Measurements from ENCODE around the gene TMEM150C.

Gene TMEM150C

GRCh38 chr4:82599336-82599735, 37.5 kb upstream of the TMEM150C start:
- DNase-seq (ENCODE audit: low read depth): no peak
- no peak overlapping the region for H3K4me3 ChIP-seq (ENCODE audit: control insufficient read depth, low read depth, low read length)
- no peak for TF ChIP-seq CTCF (conservative IDR thresholded peaks at IDR 0.05; ENCODE audit: control insufficient read depth, insufficient read depth, low read depth, low read length)

GRCh38 chr4:82594456-82594855, 32.7 kb upstream of the TMEM150C start:
- H3K4me3 ChIP-seq (ENCODE audit: control insufficient read depth, low read depth, low read length): no peak overlapping the region
- DNase-seq (ENCODE audit: low read depth): no peak
- no peak for TF ChIP-seq CTCF (conservative IDR thresholded peaks at IDR 0.05; ENCODE audit: control insufficient read depth, insufficient read depth, low read depth, low read length)

GRCh38 chr4:82593411-82593810, 31.6 kb upstream of the TMEM150C start:
- TF ChIP-seq CTCF (conservative IDR thresholded peaks at IDR 0.05; ENCODE audit: control insufficient read depth, insufficient read depth, low read depth, low read length): no peak
- H3K4me3 ChIP-seq (ENCODE audit: control insufficient read depth, low read depth, low read length): no peak overlapping the region
- no peak for DNase-seq (ENCODE audit: low read depth)

- no peak for TF ChIP-seq CTCF (conservative IDR thresholded peaks at IDR 0.05; ENCODE audit: control insufficient read depth, insufficient read depth, low read depth, low read length)
- H3K4me3 ChIP-seq (ENCODE audit: control insufficient read depth, low read depth, low read length): no peak overlapping the region
- DNase-seq (ENCODE audit: low read depth): no peak
Measured at GRCh38 chr4:82592639-82593038, 30.9 kb upstream of the TMEM150C start.

- H3K4me3 ChIP-seq (ENCODE audit: control insufficient read depth, low read depth, low read length): no peak overlapping the region
- no peak for TF ChIP-seq CTCF (conservative IDR thresholded peaks at IDR 0.05; ENCODE audit: control insufficient read depth, insufficient read depth, low read depth, low read length)
- DNase-seq (ENCODE audit: low read depth): no peak
Measured at GRCh38 chr4:82591592-82591991, 29.8 kb upstream of the TMEM150C start.

- no peak overlapping the region for H3K4me3 ChIP-seq (ENCODE audit: control insufficient read depth, low read depth, low read length)
- DNase-seq (ENCODE audit: low read depth): no peak
- TF ChIP-seq CTCF (conservative IDR thresholded peaks at IDR 0.05; ENCODE audit: control insufficient read depth, insufficient read depth, low read depth, low read length): no peak
Measured at GRCh38 chr4:82589756-82590155, 28.0 kb upstream of the TMEM150C start.

GRCh38 chr4:82588771-82589270, 27.0 kb upstream of the TMEM150C start:
- TF ChIP-seq CTCF (conservative IDR thresholded peaks at IDR 0.05; ENCODE audit: control insufficient read depth, insufficient read depth, low read depth, low read length): no peak
- H3K4me3 ChIP-seq (ENCODE audit: control insufficient read depth, low read depth, low read length): no peak overlapping the region
- DNase-seq (ENCODE audit: low read depth): no peak
